HG02798 (cell line): Measurements from ENCODE around the gene DNAH6.

Experiments used
- ATAC-seq: cut with Tn5 transposase; IDR thresholded peaks from one replicate; pipeline ENCODE4 v1.9.1; 2021; ENCODE audit warnings: mild to moderate bottlenecking; ENCODE audit not compliant: unreplicated experiment, poor library complexity

Gene DNAH6

DNA sequence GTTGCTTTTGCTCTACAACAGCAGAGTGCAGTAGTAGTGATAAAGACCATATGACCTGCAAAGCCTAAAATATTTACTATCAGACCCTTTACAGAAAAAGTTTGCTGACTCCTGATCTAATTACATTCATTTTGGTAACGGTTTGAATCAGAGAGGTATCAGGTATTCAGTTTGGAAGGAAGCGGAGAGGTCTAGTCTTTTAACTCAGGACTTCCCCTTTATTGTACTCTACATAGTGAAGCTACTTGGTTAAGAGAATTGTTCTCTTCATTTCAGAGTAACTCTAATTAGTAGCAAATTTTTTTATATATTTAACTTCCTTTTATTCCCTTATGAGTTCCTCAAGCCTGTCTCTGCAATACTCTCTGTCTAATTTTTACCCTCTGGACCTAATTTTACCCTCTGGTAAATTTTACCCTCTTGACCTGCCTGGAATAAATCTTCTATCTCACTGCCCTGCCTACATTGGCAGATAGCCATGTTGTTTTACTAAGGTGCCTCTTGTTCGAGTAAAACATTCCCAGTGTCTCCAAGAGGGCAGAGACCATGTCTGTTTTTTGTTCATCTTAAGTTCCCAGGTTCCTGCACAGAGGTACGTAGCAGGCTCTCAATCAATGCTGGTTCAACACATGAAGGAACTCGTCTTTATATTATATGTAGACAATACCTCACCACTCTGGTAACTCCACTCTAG lies 170.6 kb downstream of the DNAH6 start:
- no peak for ATAC-seq

DNA sequence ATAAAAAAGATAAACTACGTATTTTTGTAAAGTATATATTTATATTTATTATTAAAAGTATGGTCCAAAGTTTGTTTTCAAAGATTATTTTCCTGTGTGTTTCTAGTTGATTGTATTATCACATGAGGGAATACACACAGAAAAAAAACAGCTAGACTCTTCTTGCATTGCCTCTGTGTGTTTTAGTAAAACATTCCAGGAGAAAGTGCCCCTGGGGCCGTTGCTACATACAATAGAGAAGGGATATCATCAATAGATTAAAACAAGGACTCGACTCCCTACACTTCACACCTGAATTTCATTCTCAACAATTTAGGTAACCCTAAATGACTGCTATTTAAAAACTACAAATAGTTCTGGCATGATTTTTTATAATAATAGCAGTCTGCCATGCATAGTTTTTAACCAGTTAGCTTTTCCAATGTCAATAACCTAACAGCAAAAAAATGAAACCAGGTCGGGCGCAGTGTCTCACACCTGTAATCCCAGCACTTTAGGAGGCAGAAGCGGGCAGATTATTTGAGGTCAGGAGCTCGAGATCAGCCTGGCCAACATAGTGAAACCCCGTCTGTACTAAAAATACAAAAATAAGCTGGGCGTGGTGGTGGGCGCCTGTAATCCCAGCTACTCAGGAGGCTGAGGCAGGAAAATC lies 171.3 kb downstream of the DNAH6 start:
- ATAC-seq = no peak

DNA sequence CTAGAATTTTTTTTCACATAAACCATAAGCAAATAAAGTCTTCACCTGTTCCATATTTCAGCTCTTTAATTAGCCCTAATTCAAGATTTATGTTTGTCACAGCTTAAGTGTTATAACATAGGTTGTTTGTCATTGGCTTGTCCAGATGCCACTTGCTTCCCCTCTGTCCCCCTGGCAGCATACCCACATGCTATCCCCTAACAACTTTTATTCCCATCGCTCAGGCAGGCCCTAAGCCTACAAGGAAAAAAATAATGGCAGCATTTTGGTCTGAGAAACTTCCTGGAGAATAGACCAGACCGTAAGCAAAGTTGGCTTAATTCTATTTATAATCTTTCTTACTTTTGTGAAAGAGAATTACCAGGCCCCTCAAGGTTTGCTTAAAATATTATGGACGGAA lies 173.9 kb downstream of the DNAH6 start:
- ATAC-seq = no peak

DNA sequence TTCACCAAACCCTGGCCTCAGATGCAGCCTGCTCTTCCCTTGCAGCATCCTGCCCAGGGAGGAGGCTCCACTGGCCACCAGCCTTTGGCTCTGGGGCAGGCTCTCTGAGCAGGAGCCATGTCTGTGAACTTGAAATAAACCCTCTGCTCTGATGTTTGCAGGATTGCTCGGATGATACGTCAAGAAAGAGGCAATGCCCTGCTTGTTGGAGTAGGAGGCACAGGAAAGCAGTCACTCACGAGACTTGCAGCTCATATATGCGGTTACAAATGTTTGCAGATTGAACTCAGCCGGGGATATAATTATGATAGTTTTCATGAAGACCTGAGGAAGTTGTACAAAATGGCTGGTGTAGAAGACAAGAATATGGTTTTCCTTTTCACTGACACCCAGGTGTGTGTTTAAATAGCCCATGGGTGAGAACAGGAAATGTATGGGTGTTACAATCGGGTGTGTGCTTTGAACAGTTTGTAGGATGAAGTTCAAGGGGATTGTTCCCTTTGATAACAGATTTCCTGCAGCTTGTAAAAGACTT lies 177.9 kb downstream of the DNAH6 start:
- no peak for ATAC-seq

DNA sequence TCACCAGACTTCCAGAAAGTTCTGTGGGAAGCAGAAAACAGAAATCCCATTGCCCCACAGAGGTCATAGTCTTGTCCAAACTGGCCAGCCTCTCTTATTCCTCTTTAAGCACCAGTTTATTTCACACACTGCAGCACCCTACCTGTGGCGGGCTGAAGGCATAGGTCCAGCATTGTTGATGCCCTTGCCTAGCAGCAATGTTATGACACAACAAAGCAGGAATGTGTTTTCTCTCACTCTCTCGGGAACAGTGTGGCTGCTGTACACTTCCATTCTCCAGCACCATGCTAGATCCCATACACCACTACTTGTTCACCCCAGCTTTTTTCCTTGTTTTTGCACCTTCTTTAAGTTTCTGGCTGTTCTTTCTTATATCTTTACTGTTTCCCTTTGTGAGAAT lies 181.6 kb downstream of the DNAH6 start:
- no peak for ATAC-seq

DNA sequence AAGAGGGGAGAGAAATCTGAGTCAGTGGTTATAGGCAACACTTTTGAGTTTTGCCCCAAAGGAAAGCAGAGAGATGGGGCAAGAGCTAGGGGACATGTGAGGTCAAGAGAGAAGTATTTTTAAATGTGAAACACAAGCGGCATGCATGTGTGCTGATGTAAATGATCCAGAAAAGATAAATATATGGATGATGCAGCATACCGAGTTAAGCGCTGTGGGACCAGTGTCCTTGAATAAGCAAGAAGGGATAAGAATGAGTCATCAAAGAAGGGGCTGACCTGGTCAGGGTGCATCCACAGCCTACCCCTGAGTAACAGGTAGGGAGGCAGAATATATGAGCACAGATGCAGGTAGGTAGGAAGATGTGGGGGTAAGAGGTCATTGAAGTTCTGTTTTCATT lies 183.7 kb downstream of the DNAH6 start:
- no peak for ATAC-seq

DNA sequence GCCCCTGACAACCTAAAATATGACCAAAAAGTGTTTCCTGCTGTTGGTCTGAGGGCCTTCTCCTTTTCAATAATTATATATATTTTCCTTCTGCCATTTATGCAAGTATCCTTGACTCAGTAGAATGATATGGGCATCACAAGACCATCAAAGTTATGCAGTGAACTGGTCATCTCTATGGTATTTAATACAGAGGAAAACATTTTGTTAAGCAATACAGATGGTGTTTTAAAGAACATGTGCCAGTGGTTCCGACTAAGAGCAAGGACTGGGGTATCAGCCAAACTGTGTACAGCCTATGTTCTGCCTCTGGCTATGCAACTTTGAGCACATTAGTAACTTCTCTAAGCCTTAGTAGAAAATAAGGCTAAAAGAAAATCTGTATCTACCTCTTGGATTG lies 185.6 kb downstream of the DNAH6 start:
- no peak for ATAC-seq

DNA sequence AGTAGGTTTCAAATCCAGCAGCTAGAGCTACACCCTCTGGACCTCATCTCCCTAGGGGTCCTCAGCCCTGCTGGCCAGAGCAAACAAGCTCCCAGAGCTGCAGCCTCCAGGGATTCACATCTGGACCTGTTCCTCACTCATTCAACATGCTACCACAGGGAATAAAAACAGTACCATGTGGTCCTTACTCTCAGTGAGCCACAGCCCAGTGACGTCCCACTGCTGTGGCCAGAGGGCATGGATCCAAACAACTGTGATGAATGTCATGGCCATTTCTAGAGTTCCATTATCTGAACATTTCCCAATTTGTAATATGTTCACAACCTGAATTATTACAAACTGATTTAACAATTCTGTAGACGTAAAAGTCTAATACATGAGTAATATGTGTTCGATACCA lies 186.6 kb downstream of the DNAH6 start:
- no peak for ATAC-seq

DNA sequence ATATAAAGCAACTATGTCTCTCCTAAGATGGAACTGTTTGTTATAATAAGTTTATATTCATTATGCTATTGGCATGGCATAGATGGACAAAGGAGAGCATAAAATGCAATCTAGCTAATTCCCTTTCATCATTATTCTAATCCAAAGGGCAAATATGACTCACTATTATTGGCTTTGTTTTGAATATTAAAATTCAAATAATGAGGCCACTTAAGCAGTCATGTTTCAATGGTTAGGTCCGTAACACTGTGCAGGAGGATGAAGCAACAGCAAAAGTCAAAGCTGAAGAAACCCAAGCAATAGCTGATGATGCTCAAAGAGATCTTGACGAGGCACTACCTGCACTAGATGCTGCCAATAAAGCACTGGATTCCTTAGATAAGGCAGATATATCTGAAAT lies 187.5 kb downstream of the DNAH6 start:
- no peak for ATAC-seq

DNA sequence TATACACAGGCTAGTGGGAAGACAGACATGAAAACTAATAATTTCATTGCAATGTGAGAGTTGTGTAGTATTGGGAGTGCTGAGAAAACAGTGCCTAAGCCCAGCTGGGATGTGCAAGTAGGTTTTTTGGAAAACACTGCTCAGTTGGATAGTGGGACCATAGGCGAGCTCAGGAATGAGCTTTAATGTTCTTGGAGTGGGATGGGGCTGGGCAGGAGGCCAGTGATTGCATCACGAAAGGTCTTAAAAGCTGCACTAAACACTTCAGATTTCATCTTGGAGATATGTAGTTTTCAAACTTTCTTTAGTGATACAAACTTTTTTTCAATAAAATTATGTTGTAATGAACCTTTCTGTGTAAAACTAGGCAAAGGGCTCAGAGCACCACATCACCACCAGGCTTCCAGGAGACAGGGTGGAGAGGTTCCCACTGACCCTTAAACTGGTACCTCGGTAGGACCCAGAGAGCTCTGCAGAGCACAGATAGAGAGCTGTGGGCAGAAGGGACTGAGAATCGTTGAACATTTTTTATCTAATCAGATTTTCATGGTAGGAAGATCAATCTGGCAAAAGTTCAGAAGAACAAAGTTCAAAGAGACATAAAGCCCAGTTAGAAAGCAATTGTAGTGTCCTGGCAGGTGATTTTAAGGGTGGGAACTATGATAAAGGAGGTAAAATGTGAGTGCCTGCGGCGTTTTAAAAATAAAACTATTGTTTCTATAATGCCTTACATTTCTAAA lies 188.4 kb downstream of the DNAH6 start:
- ATAC-seq = no peak

DNA sequence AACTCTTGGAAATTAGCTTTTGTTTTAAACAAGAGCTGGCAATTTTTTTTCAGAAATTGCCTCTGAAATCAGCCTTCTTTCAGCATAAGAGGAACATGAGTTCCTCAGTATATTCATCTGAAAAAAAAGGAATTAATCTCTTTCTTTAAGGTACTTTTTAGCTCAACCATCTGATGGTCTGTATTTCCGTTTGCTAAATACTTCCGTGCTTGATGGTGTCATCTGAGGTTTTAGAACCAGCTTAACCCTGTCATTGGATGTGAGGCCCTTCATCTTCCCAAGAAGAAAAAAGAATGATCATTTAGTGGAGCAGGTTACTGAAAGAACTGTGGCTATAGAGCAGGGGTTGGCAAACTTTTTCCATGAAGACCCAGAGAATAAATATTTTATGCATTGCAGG lies 189.6 kb downstream of the DNAH6 start:
- ATAC-seq = no peak

DNA sequence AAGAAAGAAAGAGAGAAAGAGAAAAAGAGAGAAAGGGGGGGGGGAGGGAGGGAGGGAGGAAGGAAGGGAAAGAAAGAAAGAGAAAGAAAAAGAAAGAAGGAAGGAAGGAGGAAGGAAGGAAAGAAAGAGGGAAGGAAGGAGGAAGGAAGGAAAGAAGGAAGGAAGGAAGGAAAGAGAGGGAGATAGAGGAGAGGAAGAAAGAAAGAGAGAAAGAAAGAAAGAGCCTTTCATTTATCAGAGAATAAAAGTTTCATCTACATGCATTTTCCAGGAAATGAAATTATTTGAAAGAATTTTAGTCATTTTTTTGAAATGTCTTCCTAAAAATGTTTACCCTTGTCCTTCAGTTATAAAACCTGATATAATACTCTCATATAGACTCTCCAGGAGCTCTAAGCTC lies 192.1 kb downstream of the DNAH6 start:
- no peak for ATAC-seq

DNA sequence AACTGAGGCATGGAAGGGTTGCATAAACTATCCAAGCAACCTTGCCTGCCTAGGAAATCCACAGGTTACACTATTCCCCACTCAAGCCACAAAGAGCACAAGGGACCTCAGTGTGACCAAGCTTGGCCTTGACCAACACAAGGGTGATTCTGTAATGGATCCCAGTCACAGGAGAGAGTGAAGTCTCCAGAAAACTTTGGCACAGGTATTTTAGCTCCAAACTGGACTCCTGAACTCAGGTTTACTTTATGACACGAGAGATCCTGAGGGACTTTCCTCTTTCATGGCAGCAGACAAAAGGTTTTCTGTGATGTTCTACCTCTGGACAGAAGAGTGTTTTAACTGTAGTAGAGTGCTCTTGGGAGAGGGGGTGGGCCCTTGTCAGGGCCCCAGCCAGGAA lies 195.4 kb downstream of the DNAH6 start:
- no peak for ATAC-seq

DNA sequence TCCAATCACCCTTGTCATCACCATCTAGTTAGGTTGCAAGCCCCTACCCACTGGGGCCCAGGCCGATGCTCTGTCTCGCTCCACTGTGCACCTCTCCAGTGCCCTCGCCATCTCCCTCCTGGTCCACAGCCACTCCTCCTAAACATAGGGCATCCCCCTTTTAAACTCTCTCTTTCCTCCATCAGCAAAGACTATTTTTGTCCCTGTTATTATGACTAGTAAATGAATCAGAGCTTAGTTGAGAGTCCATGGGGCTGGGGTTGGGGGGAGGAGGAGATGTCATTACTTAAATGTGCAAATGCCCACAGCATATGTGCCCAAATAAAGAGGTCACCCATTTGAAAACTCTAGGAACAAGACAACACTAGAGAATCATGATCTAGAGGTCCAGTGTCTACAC lies 197.1 kb downstream of the DNAH6 start:
- no peak for ATAC-seq

DNA sequence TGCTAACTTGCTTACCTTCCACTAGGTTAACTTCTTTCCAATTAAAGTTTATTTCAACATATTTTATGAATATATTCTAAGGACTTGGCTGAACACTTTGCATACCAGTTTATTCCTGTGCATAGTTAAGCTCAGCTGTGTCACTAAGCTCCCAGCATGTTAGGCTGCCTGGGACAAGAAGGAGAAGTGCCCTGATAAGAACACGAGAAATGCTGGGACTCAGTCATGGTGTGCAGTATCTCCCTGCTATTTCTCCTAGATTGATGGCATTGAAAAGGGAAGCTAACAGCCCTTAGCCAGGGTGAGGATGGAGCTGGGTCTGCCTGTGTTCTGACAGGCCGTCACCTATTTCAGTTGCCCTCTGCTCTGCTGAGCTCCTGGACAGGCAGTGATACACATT lies 200.3 kb downstream of the DNAH6 start:
- no peak for ATAC-seq

DNA sequence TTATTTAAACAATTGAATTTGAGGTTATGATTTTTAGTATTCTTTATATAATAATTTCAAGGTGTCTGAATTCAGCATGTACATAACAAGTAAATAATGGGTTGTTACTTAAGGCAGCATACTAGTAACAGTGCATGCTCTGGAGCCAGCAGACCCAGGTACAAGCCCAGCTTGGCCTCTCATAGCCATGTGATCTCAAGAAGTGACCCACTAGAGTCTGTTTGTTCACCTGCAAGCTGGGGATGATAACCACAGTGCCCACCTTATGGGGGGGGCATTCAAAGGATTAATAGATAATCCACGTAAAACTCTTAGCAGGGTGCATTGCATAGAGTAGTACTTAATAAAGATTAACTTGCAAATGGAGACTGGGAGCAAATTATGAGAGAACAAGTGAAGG lies 201.0 kb downstream of the DNAH6 start:
- ATAC-seq = no peak

DNA sequence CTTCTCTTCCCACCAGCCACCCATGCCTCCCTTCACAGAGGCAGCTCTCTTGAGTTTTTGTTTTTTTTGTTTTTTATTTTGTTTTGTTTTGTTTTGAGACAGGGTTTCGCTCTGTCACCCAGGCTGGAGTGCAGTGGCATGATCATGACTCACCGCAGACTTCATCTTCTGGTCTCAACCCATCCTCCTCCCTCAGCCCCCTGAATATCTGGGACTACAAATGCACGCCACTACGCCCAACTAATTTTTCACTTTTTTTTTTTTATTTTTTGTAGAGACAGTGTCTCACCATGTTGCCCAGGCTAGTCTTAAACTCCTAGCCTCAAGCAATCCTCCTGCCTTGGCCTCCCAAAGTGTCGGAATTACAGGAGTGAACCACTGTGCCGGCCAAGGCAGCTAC lies 203.1 kb downstream of the DNAH6 start:
- ATAC-seq = no peak

DNA sequence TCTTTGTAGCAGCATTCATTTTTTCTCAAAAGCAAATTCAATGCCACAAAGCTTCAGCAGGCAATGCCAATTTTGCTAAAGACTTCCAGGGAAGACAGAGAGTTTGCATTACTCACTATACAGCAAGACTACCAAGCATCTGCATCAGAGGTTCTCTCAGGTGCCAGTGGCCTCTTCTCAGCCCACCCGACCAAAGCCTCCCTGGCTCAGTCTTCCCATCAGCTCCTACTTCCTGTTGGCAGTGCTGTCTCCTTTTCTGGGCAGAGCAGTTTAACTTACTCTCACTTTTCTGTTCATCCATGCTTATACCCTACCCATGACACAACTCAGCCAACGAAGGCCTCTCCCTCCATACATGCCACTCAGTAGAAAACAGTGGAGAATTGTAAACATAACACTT lies 207.5 kb downstream of the DNAH6 start:
- ATAC-seq = no peak

DNA sequence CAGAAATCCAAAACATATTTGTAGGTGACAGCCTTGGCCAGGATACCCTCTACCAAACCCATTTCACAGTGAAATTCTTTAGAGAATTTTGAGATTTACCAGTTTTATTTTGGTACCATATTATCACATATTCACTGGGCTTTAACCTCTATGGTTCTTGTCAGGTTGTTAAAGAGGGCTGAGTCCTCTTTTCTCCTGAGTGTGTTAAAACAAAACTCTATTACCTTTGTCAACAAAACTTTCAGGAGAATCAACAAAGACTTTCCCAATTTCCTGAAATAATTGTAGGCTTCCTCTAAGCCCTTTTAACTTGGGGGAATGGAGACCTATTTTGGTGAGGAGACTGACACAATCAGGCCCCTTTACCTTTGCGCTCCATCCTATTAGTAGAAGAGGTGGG lies 209.4 kb downstream of the DNAH6 start:
- ATAC-seq = no peak

DNA sequence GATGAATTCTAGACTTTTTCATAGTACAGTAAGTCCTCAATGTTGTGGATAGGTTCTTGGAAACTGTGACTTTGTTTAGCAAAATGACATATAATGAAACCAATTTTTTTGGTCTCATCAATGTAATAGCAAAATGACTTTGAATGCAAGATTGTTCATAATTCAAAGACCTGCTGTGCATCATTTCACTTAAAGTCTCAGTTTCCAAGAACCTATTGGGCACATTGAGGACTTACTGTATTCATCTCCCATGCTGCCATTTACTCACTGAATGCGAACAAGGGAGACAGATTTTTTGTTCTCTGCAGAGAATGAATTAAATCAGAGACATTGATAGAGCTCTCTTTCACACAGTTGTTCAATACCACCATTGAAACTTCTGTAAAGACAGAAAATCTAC lies 211.0 kb downstream of the DNAH6 start:
- ATAC-seq = no peak

DNA sequence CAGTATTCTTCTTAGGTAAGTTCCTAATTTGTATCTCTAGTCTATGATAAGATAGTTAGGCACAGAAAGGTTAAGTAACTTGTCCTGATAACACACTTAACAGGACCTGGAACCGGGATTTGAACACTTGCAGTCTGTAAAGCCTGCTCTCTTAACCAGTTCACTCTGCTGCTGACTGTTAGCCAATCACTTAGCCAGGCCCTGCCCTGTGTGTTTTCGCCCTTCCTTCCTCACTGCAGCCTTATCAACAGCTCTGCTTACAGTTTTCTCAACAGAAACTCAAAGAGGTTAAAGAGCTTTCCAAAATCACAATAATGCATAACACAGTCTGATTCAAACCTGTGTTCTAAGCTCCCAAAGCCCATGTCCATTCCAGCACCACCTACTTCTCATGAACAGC lies 212.9 kb downstream of the DNAH6 start:
- no peak for ATAC-seq
